ENCODE results near the gene OR10R2. TPM values are rescaled to one million over a fixed set of nuclear protein-coding genes. Genes with fewer than 3 reads are reported as not detected.

OR10R2 gene
- total RNA-seq, 1 donor from 2014 or later: not detected

- DNase-seq (no peak), ATAC-seq (no peak)
- H3K27me3 ChIP-seq: no peaks in the 10 kb centered on the region
Measured at GRCh38 chr1:158454537-158454936, 17.5 kb upstream of the OR10R2 start.

GRCh38 chr1:158457246-158457645 is 14.8 kb upstream of the OR10R2 start:
- H3K4me3 ChIP-seq: no peak overlapping the region
- DNase-seq (no peak), ATAC-seq (no peak)
- H3K27ac ChIP-seq: no peak overlapping the region
- H3K9me3 ChIP-seq: no peaks in the 10 kb centered on the region
- no peaks in the 10 kb centered on the region for H3K4me1 ChIP-seq
- TF ChIP-seq CTCF (IDR thresholded peaks at IDR 0.05): no peak
- H3K27me3 ChIP-seq: no peaks in the 10 kb centered on the region
- no peaks in the 10 kb centered on the region for H3K36me3 ChIP-seq
- intact Hi-C loops (cut with DNase I): no loop called here

More at GRCh38 chr1:158454537-158454936, 17.5 kb upstream of the OR10R2 start:
- H3K4me1 ChIP-seq: no peaks in the 10 kb centered on the region
- intact Hi-C loops (cut with DNase I): no loop called here
- no peaks in the 10 kb centered on the region for H3K9me3 ChIP-seq
- H3K36me3 ChIP-seq: no peaks in the 10 kb centered on the region
- no peak for TF ChIP-seq CTCF (IDR thresholded peaks at IDR 0.05)
- H3K27ac ChIP-seq: no peak overlapping the region
- H3K4me3 ChIP-seq: no peak overlapping the region

- Histone ChIP-seq H3K4me1 (no peaks in the 10 kb centered on the region), H3K4me3 (no peak overlapping the region), H3K27ac (no peak overlapping the region), H3K9me3 (no peaks in the 10 kb centered on the region), H3K36me3 (no peaks in the 10 kb centered on the region), H3K27me3 (no peaks in the 10 kb centered on the region)
- ATAC-seq: no peak
- DNase-seq: no peak
- TF ChIP-seq CTCF (IDR thresholded peaks at IDR 0.05): no peak
- intact Hi-C loops (cut with DNase I): no loop called here
Measured at GRCh38 chr1:158458263-158458662, 13.8 kb upstream of the OR10R2 start.

GRCh38 chr1:158461534-158461933 is 10.5 kb upstream of the OR10R2 start, which contains the start of gene OR10K1:
Gene OR10K1 (plus strand): TSS chr1:158461834. CDS start chr1:158465562, 3,728 bp downstream.
- Histone ChIP-seq H3K27me3 (no peaks in the 10 kb centered on the region), H3K27ac (no peak within 1 kb of the TSS), H3K36me3 (no peaks in the 10 kb centered on the region), H3K4me3 (no peak within 1 kb of the TSS), H3K9me3 (no peaks in the 10 kb centered on the region), H3K4me1 (no peaks in the 10 kb centered on the region)
- intact Hi-C loops (cut with DNase I): no loop called here
- ATAC-seq: no peak
- TF ChIP-seq CTCF (IDR thresholded peaks at IDR 0.05): no peak
- DNase-seq: no peak

- no peak overlapping the region for H3K4me3 ChIP-seq
- H3K9me3 ChIP-seq: no peaks in the 10 kb centered on the region
- ATAC-seq: no peak
- H3K36me3 ChIP-seq: no peaks in the 10 kb centered on the region
- no peak overlapping the region for H3K27ac ChIP-seq
- DNase-seq: no peak
- intact Hi-C loops (cut with DNase I): no loop called here
- no peaks in the 10 kb centered on the region for H3K4me1 ChIP-seq
- no peak for TF ChIP-seq CTCF (IDR thresholded peaks at IDR 0.05)
- H3K27me3 ChIP-seq: no peaks in the 10 kb centered on the region
Measured at GRCh38 chr1:158485455-158485854, 13.4 kb downstream of the OR10R2 start.

GRCh38 chr1:158491316-158491715 is 19.3 kb downstream of the OR10R2 start:
- H3K4me3 ChIP-seq: no peak overlapping the region
- H3K9me3 ChIP-seq: no peaks in the 10 kb centered on the region
- H3K4me1 ChIP-seq: no peaks in the 10 kb centered on the region
- H3K27me3 ChIP-seq: no peaks in the 10 kb centered on the region
- no peak for ATAC-seq
- intact Hi-C loops (cut with DNase I): no loop called here
- no peak for TF ChIP-seq CTCF (IDR thresholded peaks at IDR 0.05)
- H3K36me3 ChIP-seq: no peaks in the 10 kb centered on the region
- H3K27ac ChIP-seq: no peak overlapping the region
- DNase-seq: no peak
